HG03108 (cell line): ENCODE measurements around the gene ST3GAL6.

Experiments used
- ATAC-seq: cut with Tn5 transposase; IDR thresholded peaks from one replicate; pipeline ENCODE4 v1.9.1; 2021; ENCODE audit warnings: moderate library complexity; ENCODE audit not compliant: unreplicated experiment

The ST3GAL6 gene

DNA sequence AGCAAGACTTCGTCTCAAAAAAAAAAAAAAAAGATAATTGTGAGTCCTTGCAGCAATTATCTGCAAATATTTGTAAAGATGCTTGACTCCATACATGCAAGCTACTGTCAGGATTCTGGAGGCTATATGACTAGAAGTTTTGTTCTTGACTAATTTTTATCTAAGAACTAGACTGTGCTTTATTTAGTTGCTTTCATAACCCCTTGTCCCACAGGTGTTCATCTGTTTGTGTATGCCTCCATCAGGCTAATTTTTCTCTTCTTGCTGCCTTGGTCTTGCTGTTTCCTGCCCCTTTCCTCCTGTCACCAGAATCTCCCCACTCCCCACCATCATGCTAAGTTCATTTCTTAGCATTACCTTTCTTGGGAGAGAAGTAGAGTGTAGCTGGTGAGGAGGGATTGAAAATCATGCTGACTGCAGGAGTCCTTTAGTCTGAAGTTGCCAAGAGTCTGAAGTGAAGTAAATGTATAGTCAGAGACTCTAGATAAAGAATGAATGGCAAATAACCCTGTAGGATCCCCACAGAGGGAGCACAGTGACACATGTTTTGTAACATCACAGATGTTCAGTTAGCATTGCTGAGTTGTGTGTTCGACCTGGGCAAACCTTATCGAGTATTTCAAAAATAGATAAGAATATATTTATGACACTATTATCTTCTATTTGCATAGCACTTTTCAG, 12.5 kb downstream of the ST3GAL6 start:
- no peak for ATAC-seq

DNA sequence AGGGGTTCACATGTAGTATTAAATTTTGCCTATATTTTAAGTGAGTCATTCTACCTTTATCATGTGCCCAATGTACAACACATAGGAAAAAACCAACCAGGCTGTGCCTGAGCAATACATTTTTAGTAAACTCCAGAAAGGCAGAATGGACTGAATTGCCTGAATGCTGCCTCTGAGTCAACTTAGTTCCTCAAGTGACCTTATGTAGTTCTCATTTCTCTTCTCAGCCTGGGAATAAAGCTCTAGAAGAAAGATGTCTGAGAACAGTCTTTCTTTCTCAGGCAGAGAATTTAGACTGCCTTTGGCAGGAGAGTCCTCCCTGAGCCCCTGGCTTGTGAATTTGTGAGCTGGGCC, 13.0 kb downstream of the ST3GAL6 start:
- no peak for ATAC-seq

GRCh38 chr3:98777286-98777685, 14.1 kb downstream of the ST3GAL6 start:
- no peak for ATAC-seq

DNA sequence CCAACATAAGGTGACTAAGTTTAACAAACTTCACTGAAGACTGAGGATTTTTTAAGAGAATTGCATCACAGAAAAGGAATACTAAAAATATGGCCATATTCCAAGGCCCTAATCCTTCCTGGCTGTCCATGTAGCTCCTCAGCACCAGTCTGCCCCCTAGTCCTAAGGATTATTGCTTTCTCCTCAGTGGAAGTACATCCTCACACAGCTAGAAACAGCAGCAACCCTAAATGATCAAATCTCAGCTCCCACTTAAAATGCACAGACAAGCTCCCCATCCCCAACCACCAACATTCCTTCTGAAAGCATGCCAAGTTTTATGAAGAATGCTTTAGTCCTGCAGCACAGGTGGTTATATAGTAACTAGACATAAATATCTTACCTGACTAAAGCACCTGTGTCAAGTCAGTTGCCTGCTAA, 14.7 kb downstream of the ST3GAL6 start:
- ATAC-seq = no peak

GRCh38 chr3:98778383-98778782, 15.2 kb downstream of the ST3GAL6 start:
- no peak for ATAC-seq

GRCh38 chr3:98778852-98779413, 15.8 kb downstream of the ST3GAL6 start:
- no peak for ATAC-seq

- no peak for ATAC-seq
These were observed 16.6 kb downstream of the ST3GAL6 start for GRCh38 chr3:98779541-98780335.

DNA sequence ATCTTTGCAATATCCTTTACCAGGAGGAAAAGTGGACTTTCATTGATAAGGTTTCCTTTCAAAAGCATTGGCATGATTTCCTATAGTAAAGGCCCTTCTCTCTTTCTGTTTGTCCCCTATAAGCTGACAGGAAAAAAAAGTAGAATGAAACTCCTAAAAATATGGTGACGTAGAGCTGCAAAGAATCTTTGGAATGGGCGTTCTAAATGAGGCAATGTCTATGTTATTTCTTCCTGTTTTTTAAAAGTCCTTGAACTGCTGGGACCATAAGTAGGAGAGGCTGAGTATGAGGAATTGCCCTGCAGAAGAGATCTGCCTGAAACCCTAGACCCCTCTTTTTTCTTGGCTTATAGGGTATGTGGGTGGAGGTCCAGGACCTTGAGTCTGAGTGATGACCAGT, 17.2 kb downstream of the ST3GAL6 start:
- ATAC-seq = no peak

DNA sequence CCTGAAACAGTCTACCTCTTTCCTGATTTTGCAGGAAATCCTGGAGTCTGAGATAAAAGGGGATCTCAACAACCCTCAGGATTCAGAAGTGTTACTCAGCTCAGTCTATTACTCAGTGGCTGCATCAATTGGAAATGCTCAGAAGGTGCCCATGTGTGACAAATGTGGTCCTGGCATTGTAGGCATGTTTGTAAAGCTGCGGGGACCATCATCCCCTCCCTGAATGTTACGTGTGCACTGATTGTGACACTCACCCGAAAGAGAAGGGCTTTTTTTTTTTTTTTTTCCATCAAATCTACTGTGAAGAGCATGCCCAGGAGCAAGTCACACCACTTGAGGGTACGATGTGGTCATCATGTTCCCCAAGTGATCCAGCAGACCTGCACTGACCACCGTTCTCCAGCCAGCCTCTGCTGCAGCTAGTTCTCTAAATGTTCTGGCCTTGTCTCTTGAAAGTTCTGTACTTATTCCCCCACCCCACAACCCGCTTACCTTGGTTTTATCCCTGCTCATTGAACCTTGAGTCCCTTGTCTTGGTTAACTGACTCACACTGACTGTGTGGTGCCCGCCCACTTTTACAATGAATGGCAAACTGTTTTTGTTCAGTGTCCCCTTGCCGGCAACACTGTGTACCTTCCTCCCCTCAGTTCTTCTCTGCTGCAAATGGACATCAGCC, 19.8 kb downstream of the ST3GAL6 start:
- ATAC-seq = no peak

DNA sequence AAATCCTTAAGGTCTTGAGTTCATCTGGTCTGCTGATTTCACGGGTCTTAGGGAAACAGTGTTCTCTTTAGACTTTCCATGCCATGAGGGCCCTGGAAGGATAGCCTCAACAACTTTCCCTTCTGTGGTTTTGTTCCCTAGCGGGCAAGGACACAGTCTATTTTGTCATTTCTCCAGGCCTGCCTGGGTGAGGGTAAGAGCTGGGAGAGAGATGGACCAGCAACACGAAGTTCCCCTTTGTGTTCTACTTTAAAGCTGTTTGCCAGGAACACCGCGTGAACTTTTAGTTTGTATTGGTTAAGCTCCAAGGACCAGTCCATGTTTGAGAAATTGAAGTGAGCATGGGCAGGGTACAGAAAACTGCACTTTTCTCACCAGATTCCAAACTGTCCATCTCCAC, 20.9 kb downstream of the ST3GAL6 start:
- ATAC-seq = no peak

GRCh38 chr3:98784666-98785600, 21.8 kb downstream of the ST3GAL6 start:
- no peak for ATAC-seq

DNA sequence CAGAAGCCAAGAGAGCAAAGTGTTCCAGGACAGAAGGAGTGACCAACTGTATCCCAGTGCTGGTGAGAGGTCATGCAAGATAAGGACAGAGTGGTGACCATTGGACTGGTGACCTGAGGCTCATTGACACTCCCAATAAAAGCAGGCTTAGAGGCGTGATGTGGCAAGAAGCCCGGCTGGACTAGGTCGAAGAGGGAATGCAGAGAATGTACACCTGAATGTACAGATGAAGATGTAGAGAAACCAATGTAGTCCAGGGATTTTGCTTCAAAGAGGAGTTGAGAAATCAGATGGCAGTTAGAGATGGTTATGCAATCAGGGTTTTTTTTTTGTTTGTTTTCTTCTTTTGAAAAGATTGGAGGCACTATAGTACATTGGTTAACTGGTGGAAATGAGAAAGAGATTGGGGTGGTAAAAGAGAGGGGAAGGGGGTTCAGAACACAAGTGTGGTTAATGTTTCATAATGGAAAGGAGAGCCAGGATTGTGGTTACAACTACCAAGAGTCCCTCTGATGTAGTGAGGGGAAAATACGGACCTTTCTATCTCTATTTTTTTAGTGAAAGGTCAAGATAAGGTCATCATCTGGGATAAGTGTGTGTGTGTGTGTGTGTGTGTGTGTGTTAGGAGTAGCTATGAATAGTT, 23.3 kb downstream of the ST3GAL6 start:
- no peak for ATAC-seq

DNA sequence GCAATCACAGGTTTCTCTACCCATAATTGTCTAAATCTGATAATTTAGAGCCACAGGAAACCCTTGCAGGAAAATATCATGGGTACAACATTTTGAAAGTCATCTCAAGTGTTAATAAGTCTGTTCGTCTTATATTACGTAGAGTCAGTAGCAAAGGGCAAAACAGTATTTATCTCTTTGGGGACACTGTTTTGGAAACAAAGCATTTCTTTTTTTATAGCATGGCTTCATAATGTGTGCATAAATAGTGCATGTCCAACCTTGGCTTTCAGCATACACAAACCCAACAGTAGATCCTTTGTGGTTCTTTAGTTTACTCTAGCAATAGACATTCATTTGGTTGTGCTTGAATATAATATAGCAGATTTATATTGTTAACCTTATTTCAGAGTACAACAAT, 24.0 kb downstream of the ST3GAL6 start:
- no peak for ATAC-seq

GRCh38 chr3:98788651-98789050, 25.5 kb downstream of the ST3GAL6 start:
- ATAC-seq = no peak

DNA sequence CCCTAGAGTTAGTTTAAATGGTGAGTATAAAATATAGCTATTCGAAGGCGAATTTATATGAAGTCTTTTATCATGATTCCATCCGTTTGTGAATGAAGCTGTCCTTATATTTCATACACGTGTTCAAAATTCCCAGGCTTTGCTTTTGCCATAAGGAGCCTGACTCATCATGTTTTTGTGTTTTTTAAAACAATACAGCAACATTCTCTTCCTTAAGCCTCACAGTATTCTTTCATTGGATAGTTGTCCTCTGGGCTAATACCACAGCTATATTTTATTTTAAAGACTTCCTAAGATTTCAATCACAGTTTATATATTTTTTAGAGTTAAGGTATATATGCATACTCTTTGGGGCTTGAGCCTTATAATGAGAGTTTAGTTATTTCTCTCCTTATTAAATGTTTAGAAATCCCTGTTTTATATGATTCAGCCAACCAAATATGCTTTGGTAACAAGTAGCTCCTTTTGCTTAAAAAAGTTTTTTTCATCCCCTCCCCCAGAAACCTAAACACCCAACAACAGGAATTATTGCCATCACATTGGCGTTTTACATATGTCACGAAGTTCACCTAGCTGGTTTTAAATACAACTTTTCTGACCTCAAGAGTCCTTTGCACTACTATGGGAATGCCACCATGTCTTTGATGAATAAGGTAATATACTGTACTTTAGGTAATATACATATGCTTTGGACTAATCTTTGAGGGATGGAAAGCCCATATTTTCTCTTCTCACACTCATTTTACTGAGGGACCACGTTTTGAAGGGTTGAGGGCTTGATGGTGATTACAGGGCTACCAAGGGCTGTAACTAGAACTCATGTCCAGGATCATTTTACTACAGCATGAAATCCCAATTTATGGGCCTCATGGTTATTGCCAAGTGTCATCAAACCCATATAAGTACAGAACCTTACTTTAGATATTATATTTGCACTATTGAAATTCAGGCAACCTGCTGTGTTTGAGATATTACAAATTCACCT, 28.5 kb downstream of the ST3GAL6 start:
- no peak for ATAC-seq

GRCh38 chr3:98793971-98794370, 30.8 kb downstream of the ST3GAL6 start:
- no peak for ATAC-seq

DNA sequence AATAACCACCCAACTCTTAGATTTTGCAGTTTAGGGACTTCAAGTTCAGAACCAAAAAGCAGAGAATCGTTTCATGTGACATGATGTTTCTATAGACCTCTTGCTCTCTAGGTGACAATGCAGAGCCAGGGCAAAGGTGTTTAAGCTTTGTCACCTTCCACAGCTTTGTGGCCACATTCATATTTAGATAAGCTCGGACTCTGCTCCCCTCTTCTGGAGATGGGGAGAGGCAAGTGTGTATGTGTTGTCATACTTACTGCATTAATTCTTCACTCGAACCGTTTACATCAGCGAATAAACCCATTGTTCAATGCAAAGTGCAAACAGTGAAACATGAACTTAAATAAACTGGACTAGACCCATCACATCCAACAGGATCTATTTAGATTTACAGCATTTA, 33.2 kb downstream of the ST3GAL6 start:
- no peak for ATAC-seq

GRCh38 chr3:98797905-98798304, 34.8 kb downstream of the ST3GAL6 start:
- no peak for ATAC-seq

DNA sequence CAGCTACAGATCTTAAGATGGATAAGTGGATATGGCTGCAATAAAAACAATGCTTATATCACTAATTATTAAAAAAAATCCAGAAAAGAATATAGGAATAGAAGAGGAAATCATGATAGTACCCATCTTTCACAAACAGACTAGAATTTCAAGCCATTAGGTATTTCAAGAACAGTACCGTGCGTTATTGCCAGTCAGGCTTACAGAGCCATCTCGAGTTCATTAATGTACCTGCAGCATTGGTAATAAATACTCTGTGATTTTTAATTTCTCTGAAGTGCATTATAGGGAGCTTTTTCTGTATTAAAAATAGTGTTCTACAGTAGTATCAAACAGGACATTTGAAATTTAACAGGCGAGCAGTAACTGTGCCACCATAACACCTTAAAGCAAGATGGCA, 35.7 kb downstream of the ST3GAL6 start:
- no peak for ATAC-seq
